ENCODE data around the gene KIFC3.

- TF ChIP-seq POLR2A (IDR thresholded peaks at IDR 0.05) (no peak), CTCF (IDR thresholded peaks at IDR 0.05) (no peak)
These were observed 43.2 kb downstream of the KIFC3 start for GRCh38 chr16:57759131-57759530.
